NCI-H1436 treated with DMSO at 0.1 percent for 48 hours (cell line): Measurements from ENCODE around the gene SUSD3.
A peak's percentile ranks its signal among the peaks of the same experiment; 100 is the strongest.

Experiments
- DNase-seq: peaks from one replicate; lab custom pipeline; 2025; lab: John Stamatoyannopoulos, UW

SUSD3 gene

GRCh38 chr9:93030642-93031628, 27.6 kb upstream of the SUSD3 start:
- no peak for DNase-seq

GRCh38 chr9:93031629-93032430, 26.7 kb upstream of the SUSD3 start:
- DNase-seq = no peak

- DNase-seq = no peak
Observed at GRCh38 chr9:93032545-93032944, 26.0 kb upstream of the SUSD3 start.

GRCh38 chr9:93033531-93033930, 25.0 kb upstream of the SUSD3 start:
- DNase-seq = peak; percentile 7

- no peak for DNase-seq
Observed at GRCh38 chr9:93035106-93035660, 23.3 kb upstream of the SUSD3 start.

GRCh38 chr9:93035821-93036351, 22.6 kb upstream of the SUSD3 start:
- DNase-seq = no peak

GRCh38 chr9:93036887-93037475, 21.5 kb upstream of the SUSD3 start:
- DNase-seq = no peak

- DNase-seq = no peak
Observed at GRCh38 chr9:93037476-93037971, 21.0 kb upstream of the SUSD3 start.

GRCh38 chr9:93038918-93039317, 19.6 kb upstream of the SUSD3 start:
- no peak for DNase-seq

GRCh38 chr9:93039456-93039855, 19.0 kb upstream of the SUSD3 start:
- no peak for DNase-seq

- DNase-seq = no peak
Observed at GRCh38 chr9:93039976-93040375, 18.5 kb upstream of the SUSD3 start.

GRCh38 chr9:93040409-93040808, 18.1 kb upstream of the SUSD3 start:
- no peak for DNase-seq

- no peak for DNase-seq
Observed at GRCh38 chr9:93041108-93041802, 17.2 kb upstream of the SUSD3 start.

- no peak for DNase-seq
Observed at GRCh38 chr9:93043122-93043521, 15.4 kb upstream of the SUSD3 start.

GRCh38 chr9:93045521-93045920, 13.0 kb upstream of the SUSD3 start:
- DNase-seq = no peak

- no peak for DNase-seq
Observed at GRCh38 chr9:93048566-93049448, 9.7 kb upstream of the SUSD3 start.

GRCh38 chr9:93049491-93049890, 9.0 kb upstream of the SUSD3 start:
- DNase-seq = no peak

GRCh38 chr9:93050231-93050630, 8.3 kb upstream of the SUSD3 start:
- DNase-seq = no peak

GRCh38 chr9:93051680-93052089, 6.8 kb upstream of the SUSD3 start:
- no peak for DNase-seq
